Stimulated activated CD4-positive, alpha-beta T cell treated with anti-CD3 and anti-CD28 coated beads, Interleukin-4, amount 100 ng/mL, for 4 hours (primary cell): ENCODE data around the gene HMCES.
"Not testable (repeated sequence)": the region's sequence is repeated elsewhere in the genome, so short reads cannot be mapped to it uniquely, and the experiment has no call there.

Experiments
- DNase-seq, 2 experiments: peaks; one replicate each; pipeline ENCODE4 v3.0.0-alpha.2; 2020

The HMCES gene

DNA sequence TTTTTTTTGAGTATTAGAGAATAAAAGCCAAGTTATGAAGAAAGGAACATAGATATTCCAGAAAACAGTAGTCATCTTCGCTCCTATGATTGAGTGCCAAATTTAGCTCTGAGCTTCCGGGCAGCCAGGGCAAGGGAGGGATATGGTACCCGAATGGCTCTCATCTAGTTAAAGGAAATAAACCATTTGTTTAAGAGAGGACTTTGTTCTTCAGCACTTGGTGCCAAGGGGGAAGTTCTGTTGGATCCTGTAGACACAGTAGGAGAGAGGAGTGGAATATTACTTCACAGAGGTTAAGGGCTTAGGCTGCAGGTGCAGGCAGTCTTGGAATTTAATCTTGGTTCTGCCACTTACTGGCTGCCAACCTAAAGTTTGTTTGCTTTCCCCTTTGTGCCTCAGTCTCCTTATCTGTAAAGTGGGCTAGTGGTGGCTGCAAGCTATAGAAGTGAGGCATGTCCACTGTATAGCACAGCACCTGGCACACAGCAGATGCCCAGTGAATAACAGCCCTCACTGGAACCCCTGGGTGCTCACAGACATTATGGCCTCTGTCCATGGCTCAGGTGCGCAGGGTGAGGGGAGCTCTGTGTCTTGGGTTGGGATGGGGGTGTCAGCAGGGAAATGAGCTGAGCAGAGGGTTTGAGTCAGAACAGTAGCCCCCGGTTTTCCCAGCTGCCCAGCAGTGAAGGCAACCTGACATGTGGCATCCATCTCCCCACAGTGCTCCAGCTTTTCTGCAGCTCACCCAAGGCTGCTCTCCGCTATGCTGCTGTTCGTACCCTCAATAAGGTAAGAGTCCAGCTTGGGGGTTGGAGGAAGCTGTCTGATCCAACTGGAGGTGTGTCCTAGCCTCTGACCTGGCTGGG is 18.8 kb upstream of the HMCES start:
- no peak for DNase-seq

- no peak for DNase-seq
Observed at GRCh38 chr3:129260606-129261005, 18.1 kb upstream of the HMCES start.

DNA sequence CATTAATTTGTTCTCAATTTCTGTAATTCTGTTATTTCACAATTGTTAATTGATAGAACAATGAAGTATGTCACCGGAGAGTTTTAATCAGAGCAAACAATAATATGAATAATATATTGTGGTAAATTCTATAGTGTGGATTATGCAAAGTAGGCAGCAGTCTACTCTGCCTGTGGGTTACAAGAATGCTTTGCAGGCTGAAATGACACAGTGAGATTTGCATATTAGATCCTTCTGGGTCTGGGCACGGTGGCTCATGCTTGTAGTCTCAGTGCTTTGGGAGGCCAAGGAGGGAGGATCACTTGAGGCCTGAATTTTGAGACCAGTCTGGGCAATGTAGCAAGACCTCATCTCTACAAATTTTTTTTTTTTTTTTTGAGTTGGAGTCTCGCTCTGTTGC is 16.8 kb upstream of the HMCES start:
- no peak for DNase-seq

GRCh38 chr3:129263161-129263910 is 15.3 kb upstream of the HMCES start:
- no peak for DNase-seq

DNA sequence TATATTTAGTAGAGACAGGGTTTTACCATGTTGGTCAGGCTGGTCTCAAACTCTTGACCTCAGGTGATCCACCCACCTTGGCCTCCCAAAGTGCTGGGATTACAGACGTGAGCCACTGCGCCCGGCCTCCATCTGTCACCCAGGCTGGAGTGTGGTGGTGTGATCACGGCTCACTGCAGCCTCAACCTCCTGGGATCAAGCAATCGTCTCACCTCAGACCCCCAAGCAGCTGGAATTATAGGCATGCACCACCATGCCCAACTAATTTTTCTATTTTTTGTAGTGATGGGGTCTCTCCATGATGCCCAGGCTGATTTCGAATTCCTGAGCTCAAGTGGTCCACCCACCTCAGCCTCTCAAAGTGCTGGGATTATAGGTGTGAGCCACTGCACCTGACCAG is 13.7 kb upstream of the HMCES start:
- not testable (repeated sequence) for DNase-seq

DNA sequence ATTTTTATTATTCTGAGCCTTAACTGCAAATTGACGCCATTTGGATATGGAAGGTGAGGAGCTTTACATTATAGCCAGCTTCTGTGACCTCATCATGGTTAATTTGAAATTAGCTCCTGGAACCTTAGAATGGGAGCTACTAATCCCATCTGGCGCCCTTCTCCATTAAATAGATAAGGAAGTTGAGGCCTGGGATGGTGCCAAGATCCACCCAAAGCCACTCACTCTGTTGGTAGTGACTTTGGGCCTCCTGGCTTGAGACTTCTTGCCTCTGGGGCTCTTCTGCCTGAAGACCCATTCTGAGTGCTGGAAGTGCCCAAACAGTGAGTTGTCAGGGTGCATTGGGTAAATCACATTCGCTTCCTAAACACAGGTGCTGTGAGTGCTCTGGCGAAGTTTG is 12.0 kb upstream of the HMCES start:
- DNase-seq, result no peak

GRCh38 chr3:129268396-129268795 is 10.3 kb upstream of the HMCES start:
- no peak for DNase-seq

DNA sequence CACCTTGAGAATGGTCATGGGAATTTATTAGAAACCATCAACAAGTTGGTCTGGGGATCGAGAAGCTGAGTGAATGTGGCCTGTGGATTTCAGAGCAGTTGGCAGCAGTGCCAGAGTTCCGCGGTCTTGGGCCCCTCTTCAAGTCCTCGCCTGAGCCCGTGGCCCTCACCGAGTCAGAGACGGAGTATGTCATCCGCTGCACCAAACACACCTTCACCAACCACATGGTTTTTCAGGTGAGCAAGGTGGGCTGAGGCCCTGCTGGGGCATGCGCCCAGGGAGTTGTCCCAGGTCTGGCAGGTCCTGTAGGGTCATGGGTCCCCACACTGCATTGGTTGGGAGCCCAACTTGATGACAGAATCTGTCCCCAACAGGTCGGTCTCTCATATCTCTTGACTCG is 7.0 kb upstream of the HMCES start:
- no peak for DNase-seq

GRCh38 chr3:129276385-129276784 is 2.3 kb upstream of the HMCES start:
- DNase-seq, result no peak

DNA sequence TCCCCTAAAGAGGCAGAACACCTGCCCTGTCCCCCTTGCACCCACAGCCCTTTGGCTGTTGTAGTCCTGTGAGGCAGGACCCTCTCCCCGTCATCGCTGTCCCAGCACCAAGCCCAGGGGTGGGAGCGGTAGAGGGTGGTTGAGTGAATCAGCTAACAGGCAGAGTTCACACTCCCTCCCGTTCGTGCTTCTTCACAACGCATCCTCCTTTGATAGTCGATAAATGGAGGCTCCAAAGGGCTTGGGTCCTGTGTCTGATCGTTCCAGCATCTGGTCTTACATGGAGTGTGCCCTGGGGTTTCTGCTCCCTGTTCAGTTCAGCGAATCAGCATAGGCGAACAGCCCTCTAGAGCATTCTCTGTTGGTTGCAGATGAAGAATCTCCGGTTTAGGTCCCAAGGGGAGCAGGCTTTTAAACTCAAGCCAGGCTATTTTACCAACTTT is 820 bp upstream of the HMCES start:
- DNase-seq, result no peak

- DNase-seq, result peak; percentile 48 to 60
Observed at GRCh38 chr3:129278966-129279906, 566 bp downstream of the HMCES start.

DNA sequence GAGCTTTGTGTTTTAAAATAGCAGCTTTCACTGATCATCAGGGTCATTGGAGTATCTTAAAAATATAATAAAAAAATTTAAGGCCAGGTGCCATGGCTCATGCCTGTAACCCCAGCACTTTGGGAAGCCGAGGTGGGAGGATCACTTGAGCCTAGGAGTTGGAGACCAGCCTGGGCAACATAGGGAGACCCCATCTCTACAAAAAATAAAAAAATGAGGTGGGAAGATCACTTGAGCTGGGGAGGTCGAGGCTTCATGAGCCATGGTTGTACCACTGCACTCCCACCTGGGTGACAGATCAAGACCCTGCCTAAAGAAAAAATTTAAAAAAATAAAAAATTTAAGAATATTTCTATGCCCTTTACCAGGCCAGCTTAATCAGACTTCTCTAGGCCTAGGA is 1.5 kb downstream of the HMCES start:
- no peak for DNase-seq

- DNase-seq, result no peak
Observed at GRCh38 chr3:129281726-129282125, 3.1 kb downstream of the HMCES start.

DNA sequence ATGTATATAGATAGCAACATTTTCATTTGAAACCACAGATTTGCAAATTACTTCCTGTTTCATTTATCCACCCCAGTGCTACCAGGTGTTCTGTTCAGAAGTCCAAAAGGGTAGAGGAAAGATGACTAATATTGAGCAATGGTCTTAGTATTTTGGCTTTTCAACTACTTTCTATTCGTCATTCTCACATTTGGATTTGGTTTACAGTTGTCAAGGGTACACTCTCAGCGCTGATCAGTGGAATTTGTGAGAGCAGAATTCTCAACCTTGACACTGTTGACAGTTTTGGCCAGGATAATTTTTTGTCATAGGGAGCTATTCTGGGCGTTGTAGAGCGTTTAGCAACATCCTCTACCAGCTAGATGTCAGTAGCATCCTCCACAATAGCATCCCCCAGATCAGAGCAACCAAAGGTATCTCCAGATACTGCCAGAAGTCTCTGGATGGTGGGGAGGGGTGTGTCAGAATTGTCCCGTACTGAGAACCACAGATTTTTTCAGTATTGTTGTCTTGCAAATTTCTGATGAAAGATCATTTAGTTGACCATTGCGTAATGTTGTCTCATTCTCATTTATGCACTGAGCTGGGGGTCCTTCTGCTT is 4.2 kb downstream of the HMCES start:
- DNase-seq, result peak in 1 of 2 experiments; percentile 4

DNA sequence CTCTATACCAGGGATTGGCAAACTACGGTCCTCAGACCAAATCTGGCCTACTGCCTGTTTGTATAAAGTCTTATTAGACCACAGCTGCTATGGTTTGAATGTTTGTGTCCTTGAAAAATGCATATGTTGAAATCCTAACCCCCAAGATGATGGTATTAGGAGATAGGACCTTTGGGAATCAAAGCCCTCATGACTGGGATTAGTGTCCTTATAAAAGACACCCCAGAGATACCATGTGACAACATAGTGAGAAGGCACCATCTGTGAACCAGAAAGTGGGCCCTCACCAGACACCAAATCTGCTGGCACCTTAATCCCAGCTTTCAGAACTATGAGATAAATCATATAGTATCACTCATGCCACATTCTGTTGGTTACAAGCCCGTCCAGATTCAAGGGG is 7.4 kb downstream of the HMCES start:
- DNase-seq, result no peak

DNA sequence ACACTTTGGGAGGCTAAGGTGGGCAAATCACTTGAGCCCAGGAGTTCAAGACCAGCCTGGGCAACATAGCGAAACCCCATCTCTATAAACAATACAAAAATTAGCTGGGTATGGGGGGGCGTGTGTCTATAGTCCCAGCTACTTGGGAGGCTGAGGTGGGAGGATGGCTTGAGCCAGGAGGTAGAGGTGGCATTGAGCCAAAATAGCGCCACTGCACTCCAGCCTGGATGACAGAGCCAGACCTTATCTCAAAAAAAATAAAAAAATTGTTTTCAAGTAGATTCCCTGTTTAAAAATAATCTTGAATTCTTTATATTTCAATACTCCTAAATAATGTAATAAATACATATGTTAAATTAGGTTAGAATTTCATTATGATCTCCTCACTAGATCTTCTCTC is 9.8 kb downstream of the HMCES start:
- DNase-seq, result no peak

DNA sequence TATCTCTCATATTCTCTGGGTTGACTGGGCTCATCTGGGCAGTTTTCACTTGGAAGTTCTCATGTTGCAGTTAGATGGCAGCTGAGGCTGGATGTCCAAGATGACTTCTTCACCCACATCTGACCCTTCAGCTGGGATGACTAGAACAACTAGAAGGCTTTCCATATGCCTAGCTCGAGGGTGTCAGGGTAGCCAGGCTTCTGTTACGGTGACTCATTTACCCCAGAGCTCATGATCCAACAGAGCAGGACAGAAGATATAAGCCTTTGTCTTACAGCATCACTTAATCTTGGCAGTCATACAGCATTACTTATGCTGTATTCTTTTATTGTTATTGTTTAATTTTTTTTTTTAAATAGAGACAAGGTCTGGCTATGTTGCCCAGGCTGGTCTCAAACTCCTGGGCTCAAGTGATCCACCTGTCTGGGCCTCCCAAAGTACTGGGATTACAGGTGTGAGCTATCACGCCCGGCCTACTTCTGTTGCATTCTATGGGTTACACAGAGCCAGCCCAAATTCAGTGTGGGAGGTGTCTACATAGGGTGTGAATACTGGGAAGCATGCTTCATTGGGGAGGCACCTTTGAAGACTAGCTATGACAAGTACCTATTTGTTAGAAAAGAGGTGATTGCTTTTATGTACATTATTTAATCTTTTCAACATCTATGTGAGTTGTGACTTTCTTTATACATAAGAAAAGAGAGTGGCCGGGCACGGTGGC is 10.7 kb downstream of the HMCES start:
- DNase-seq, result no peak

DNA sequence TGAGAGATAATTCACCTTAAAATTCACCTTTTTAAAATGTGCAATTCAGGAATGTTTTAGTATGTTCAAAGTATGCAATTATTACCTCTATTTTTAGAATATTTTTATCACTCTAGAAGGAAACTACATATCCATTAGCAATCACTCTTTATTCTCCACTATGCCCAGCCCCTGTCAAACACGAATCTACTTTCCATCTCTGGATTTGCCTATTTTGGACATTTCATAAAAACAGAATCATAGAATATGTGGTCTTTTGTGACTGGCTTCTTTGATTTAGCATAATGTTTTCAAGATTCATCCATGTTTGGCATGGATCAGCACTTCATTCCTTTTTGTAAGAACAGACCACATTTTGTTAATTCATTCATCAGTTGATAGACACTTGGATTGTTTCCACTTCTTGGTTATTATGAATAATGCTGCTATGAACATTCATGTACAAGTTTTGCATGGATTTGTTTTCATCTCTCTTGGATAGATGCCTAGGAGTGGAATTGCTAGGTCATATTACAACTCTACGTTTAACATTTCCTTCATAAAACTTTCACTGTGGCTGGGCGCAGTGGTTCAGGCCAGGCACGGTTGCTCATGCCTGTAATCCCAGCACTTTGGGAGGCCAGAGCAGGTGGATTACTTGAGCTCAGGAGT is 12.7 kb downstream of the HMCES start:
- DNase-seq, result no peak

GRCh38 chr3:129295286-129295685 is 16.6 kb downstream of the HMCES start:
- no peak for DNase-seq

DNA sequence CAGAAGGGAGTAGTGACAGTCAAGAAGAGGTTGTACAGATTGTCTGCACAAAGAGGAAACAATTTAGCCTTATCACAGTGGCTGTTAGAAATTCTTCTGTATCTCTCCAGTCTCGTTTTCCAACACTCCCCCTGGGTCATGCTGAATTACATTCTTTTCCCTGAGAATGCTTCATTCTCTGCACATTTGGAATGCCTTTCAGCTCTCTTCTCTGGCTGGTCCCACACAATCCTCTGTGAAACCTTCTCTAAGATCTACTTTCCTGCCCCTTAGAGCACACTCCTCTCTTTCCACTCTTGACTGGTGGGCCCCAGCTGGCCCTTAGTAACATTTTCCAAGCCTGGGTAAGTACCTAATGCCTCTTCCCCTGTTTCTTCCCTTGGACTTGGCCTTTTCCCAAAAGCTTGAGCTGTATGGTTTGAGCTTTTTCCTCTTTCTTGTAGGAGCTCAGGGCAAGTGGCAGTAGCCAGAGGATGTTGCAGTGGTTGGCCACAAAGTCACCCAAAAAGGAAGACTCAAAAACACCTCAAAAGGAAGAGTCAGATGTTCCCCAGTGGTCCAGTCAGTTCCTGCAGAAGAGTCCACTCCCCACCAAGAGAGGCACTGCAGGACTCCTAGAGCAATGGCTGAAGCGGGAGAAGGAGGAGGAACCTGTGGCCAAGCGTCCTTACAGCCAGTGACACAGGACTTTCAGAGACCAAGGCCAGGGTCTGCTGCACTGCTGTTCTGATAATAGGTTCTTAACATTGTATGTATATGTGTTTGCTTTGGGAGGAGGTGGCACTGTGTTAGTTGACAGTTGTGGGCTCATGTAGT is 25.7 kb downstream of the HMCES start:
- no peak for DNase-seq

- no peak for DNase-seq
Observed at GRCh38 chr3:129304962-129305222, 26.2 kb downstream of the HMCES start.
